H9 (cell line): ENCODE data around the gene NCBP3. TPM values are rescaled to one million over a fixed set of nuclear protein-coding genes. Genes with fewer than 3 reads are reported as not detected.

ENCODE experiments used
- DNase-seq: peaks from one replicate; pipeline ENCODE4 v3.0.0-alpha.2; 2017
- H2AFZ ChIP-seq: one replicate; pipeline ENCODE4 v1.6.1; 2013; ENCODE audit warnings: mild to moderate bottlenecking, low read length, control low read depth, moderate library complexity
- H2AK5ac ChIP-seq: 2 replicates; pipeline ENCODE4 v1.6.1; 2013; ENCODE audit warnings: low read length, control low read depth, mixed read lengths; ENCODE audit not compliant: insufficient read length
- H2BK120ac ChIP-seq: one replicate; pipeline ENCODE4 v1.6.1; 2013; ENCODE audit warnings: low read depth, mild to moderate bottlenecking, low read length, control low read depth, inconsistent platforms; ENCODE audit not compliant: poor library complexity, severe bottlenecking
- H2BK12ac ChIP-seq: 2 replicates; pipeline ENCODE4 v1.6.1; 2013; ENCODE audit warnings: low read length, control low read depth, mixed read lengths, low read depth; ENCODE audit not compliant: insufficient read length
- H2BK15ac ChIP-seq: 2 replicates; pipeline ENCODE4 v1.6.1; 2013; ENCODE audit warnings: low read depth, low read length, control low read depth
- H2BK20ac ChIP-seq: one replicate; pipeline ENCODE4 v1.6.1; 2013; ENCODE audit warnings: low read depth, mild to moderate bottlenecking, low read length, control low read depth, inconsistent platforms; ENCODE audit not compliant: poor library complexity, severe bottlenecking
- H2BK5ac ChIP-seq: 2 replicates; pipeline ENCODE4 v1.6.1; 2013; ENCODE audit warnings: low read length, control low read depth, mixed read lengths; ENCODE audit not compliant: insufficient read length
- H3K14ac ChIP-seq: 2 replicates; pipeline ENCODE4 v1.6.1; 2013; ENCODE audit warnings: low read length, control low read depth; ENCODE audit not compliant: insufficient read depth
- H3K18ac ChIP-seq: 2 replicates; pipeline ENCODE4 v1.6.1; 2013; ENCODE audit warnings: low read depth, mild to moderate bottlenecking, mixed read lengths, low read length, control low read depth; ENCODE audit not compliant: insufficient read length
- H3K23ac ChIP-seq: 2 replicates; pipeline ENCODE4 v1.6.1; 2013; ENCODE audit warnings: low read length, control low read depth, mixed read lengths, low read depth; ENCODE audit not compliant: insufficient read length
- H3K23me2 ChIP-seq: 2 replicates; pipeline ENCODE4 v1.6.1; 2013; ENCODE audit warnings: low read depth, mild to moderate bottlenecking, mixed read lengths, low read length, control low read depth; ENCODE audit not compliant: insufficient read length, poor library complexity, severe bottlenecking
- H3K27ac ChIP-seq: 2 replicates; pipeline ENCODE4 v1.5.1; 2013; ENCODE audit warnings: low read length, control low read depth, mixed read lengths, low read depth; ENCODE audit not compliant: insufficient read length
- H3K27me3 ChIP-seq: 2 replicates; pipeline ENCODE4 v1.6.1; 2013; ENCODE audit warnings: low read length, control low read depth, inconsistent platforms; ENCODE audit not compliant: insufficient read depth
- H3K4ac ChIP-seq: 2 replicates; pipeline ENCODE4 v1.6.1; 2013; ENCODE audit warnings: low read depth, mild to moderate bottlenecking, control low read depth, inconsistent platforms, low read length, moderate library complexity
- H3K4me1 ChIP-seq: 2 replicates; pipeline ENCODE4 v1.6.1; 2013; ENCODE audit warnings: low read length, control low read depth, inconsistent platforms; ENCODE audit not compliant: insufficient read depth
- H3K4me2 ChIP-seq: 2 replicates; pipeline ENCODE4 v1.6.1; 2013; ENCODE audit warnings: low read length, control low read depth, mixed read lengths; ENCODE audit not compliant: insufficient read length, insufficient read depth
- H3K56ac ChIP-seq: 2 replicates; pipeline ENCODE4 v1.6.1; 2013; ENCODE audit warnings: low read depth, mild to moderate bottlenecking, mixed read lengths, low read length, control low read depth; ENCODE audit not compliant: insufficient read length
- H3K79me1 ChIP-seq: 2 replicates; pipeline ENCODE4 v1.6.1; 2013; ENCODE audit warnings: low read depth, mild to moderate bottlenecking, moderate library complexity, low read length, control low read depth, inconsistent platforms; ENCODE audit not compliant: insufficient read depth, poor library complexity, severe bottlenecking
- H3K79me2 ChIP-seq: 2 replicates; pipeline ENCODE4 v1.6.1; 2013; ENCODE audit warnings: low read length, control low read depth, inconsistent platforms; ENCODE audit not compliant: insufficient read depth
- H3K9ac ChIP-seq: 2 replicates; pipeline ENCODE4 v1.6.1; 2013; ENCODE audit warnings: low read length, control low read depth, mixed read lengths; ENCODE audit not compliant: insufficient read length; ENCODE audit errors: extremely low read depth
- H3K9me3 ChIP-seq: one replicate; pipeline ENCODE4 v1.6.1; 2013; ENCODE audit warnings: low read depth, low read length, inconsistent platforms; ENCODE audit not compliant: control insufficient read depth
- H3T11ph ChIP-seq: one replicate; pipeline ENCODE4 v1.6.1; 2013; ENCODE audit warnings: mild to moderate bottlenecking, low read length, control low read depth, inconsistent platforms
- H4K20me1 ChIP-seq: one replicate; pipeline ENCODE4 v1.6.1; 2013; ENCODE audit not compliant: control insufficient read depth, insufficient read length, insufficient read depth
- H4K5ac ChIP-seq: 2 replicates; pipeline ENCODE4 v1.6.1; 2013; ENCODE audit warnings: low read depth, mild to moderate bottlenecking, mixed read lengths, low read length, control low read depth; ENCODE audit not compliant: insufficient read length
- H4K8ac ChIP-seq: replicated peaks from 2 replicates; pipeline ENCODE4 v1.6.1; 2013; ENCODE audit warnings: low read length, control low read depth, mixed read lengths, low read depth; ENCODE audit not compliant: insufficient read length
- H4K91ac ChIP-seq: 2 replicates; pipeline ENCODE4 v1.6.1; 2013; ENCODE audit warnings: low read depth, mild to moderate bottlenecking, moderate library complexity, mixed read lengths, low read length, control low read depth; ENCODE audit not compliant: insufficient read length
- H3K27ac Mint-ChIP-seq, 3 experiments: 2 replicates in 2 of 3; 3 replicates in 1 of 3; pipeline ENCODE4 v1.8.0; 2020 to 2021; ENCODE audit warnings: mixed read lengths in 3 of 3, mild to moderate bottlenecking in 1 of 3, moderate library complexity in 1 of 3
- H3K27me3 Mint-ChIP-seq: 2 replicates; pipeline ENCODE4 v1.8.0; 2021; ENCODE audit warnings: low read depth, mild to moderate bottlenecking, moderate library complexity, mixed read lengths
- H3K36me3 Mint-ChIP-seq, 3 experiments: 2 replicates in 2 of 3; 3 replicates in 1 of 3; pipeline ENCODE4 v1.8.0; 2020 to 2021; ENCODE audit warnings: low read depth in 3 of 3, mixed read lengths in 3 of 3; ENCODE audit not compliant: insufficient read depth in 1 of 3
- H3K4me1 Mint-ChIP-seq, 2 experiments: 2 replicates each; pipeline ENCODE4 v1.8.0; 2020; ENCODE audit warnings: mixed read lengths in 2 of 2
- H3K4me3 Mint-ChIP-seq, 2 experiments: 2 replicates in 1 of 2; 3 replicates in 1 of 2; pipeline ENCODE4 v1.8.0; 2020 to 2021; ENCODE audit warnings: mild to moderate bottlenecking in 2 of 2, mixed read lengths in 2 of 2, moderate library complexity in 1 of 2
- H3K9me3 Mint-ChIP-seq, 2 experiments: 2 replicates in 1 of 2; 3 replicates in 1 of 2; pipeline ENCODE4 v1.8.0; 2020; ENCODE audit warnings: mild to moderate bottlenecking in 2 of 2, mixed read lengths in 2 of 2, moderate library complexity in 1 of 2
- WGBS: extraction: QIAGEN DNeasy Blood & Tissue Kit; methylation state at CpG from one replicate; pipeline ENCODE4 v1.1.7; 2013; ENCODE audit warnings: missing lambda C conversion rate, low lambda C conversion rate, mixed read lengths; ENCODE audit not compliant: insufficient read length; ENCODE audit errors: extremely low coverage; 5-methylcytosine and 5-hydroxymethylcytosine counted together
- total RNA-seq: library from RNA; stranded (reverse); gene quantifications from 2 replicates; pipeline ENCODE4 v1.2.1, GENCODE V29; 2021
- TF ChIP-seq, protein P1 (sequence below): fragments of 200-600 bp; sonication (generic); conservative IDR thresholded peaks from 3 replicates; pipeline ENCODE4 v1.8.0; 2021; ENCODE audit warnings: antibody characterized with exemption, mild to moderate bottlenecking

NCBP3 gene
- total RNA-seq, 1 experiment from 2014 or later, result 45.7 TPM

DNA sequence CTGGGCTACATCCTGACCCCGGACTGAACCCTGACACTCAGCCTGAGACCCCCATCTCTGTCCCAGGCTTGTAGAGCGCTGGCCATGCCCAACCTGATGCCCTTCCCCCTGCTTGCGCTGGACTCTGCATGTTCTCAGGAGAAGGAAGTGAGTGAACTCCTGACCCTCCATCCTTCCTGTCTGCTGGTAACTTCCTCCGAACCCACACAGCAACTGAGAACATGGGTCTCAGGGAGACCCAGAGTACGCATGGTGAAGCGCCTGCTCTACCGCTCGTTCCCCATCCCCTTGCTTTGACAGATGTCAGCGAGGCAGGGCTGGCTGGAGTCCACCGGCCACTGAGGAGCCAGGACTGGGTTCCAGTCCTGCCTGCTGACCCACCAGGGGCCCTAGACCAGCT, 40.7 kb upstream of the NCBP3 start:
- Histone ChIP-seq H4K91ac (no peak overlapping the region), H3K23ac (no peak overlapping the region), H3K14ac (no peak overlapping the region; the same call in 1 of the 2 replicates), H3K27me3 (no peaks in the 10 kb centered on the region), H3K79me1 (no peaks in the 10 kb centered on the region), H3K4me1 (peaks cover 2% of the 10 kb centered on the region; the same call in 1 of the 2 replicates), H3K4ac (no peak overlapping the region), H2BK20ac (no peak overlapping the region), H3K56ac (no peak overlapping the region), H3K9me3 (no peaks in the 10 kb centered on the region), H2BK12ac (no peak overlapping the region), H3K9ac (no peak overlapping the region), H2AK5ac (no peak overlapping the region), H4K8ac (no peak overlapping the region), H3K23me2 (peaks cover 1% of the 10 kb centered on the region), H3K79me2 (no peaks in the 10 kb centered on the region), H3K18ac (no peak overlapping the region), H2BK120ac (no peak overlapping the region), H3T11ph (no peak overlapping the region), H2BK5ac (no peak overlapping the region), H4K5ac (no peak overlapping the region), H2BK15ac (no peak overlapping the region), H3K4me2 (no peak overlapping the region), H3K27ac (no peak overlapping the region), H4K20me1 (no peaks in the 10 kb centered on the region), H2AFZ (no peak overlapping the region)
- WGBS, result no CpG with 5 or more reads among the region's 10 CpGs
- no peak for DNase-seq
- TF ChIP-seq, protein P1, sequence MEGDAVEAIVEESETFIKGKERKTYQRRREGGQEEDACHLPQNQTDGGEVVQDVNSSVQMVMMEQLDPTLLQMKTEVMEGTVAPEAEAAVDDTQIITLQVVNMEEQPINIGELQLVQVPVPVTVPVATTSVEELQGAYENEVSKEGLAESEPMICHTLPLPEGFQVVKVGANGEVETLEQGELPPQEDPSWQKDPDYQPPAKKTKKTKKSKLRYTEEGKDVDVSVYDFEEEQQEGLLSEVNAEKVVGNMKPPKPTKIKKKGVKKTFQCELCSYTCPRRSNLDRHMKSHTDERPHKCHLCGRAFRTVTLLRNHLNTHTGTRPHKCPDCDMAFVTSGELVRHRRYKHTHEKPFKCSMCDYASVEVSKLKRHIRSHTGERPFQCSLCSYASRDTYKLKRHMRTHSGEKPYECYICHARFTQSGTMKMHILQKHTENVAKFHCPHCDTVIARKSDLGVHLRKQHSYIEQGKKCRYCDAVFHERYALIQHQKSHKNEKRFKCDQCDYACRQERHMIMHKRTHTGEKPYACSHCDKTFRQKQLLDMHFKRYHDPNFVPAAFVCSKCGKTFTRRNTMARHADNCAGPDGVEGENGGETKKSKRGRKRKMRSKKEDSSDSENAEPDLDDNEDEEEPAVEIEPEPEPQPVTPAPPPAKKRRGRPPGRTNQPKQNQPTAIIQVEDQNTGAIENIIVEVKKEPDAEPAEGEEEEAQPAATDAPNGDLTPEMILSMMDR, result no peak
- Mint-ChIP-seq H3K4me3 (no peak overlapping the region), H3K36me3 (peaks cover 0 to 7% (median 1%) of the 10 kb centered on the region in 3 experiments; a peak in 4 of 7 replicates), H3K27me3 (peaks cover 8% of the 10 kb centered on the region), H3K4me1 (peaks cover 21 to 40% of the 10 kb centered on the region in 2 experiments), H3K9me3 (no peaks in the 10 kb centered on the region), H3K27ac (no peak overlapping the region)
